Coronary artery (tissue), 2 donors: ENCODE data around the gene DISP3.

Experiments used
- DNase-seq: peaks from one replicate; pipeline ENCODE4 v3.0.0-alpha.2; 2017; ENCODE audit warnings: low spot score
- H3K27ac ChIP-seq, 2 donors: fragments of 200-600 bp; sonication (generic); one replicate each; pipeline ENCODE4 v1.5.1; 2016 to 2019
- H3K4me3 ChIP-seq: fragments of 200-600 bp; sonication (generic); 2 replicates; pipeline ENCODE4 v1.5.1; 2016; ENCODE audit warnings: mild to moderate bottlenecking, moderate library complexity
- CTCF ChIP-seq: fragments of 200-600 bp; sonication (generic); IDR thresholded peaks from one replicate; pipeline ENCODE4 v1.5.1; 2019; ENCODE audit warnings: antibody characterized with exemption

DISP3 gene

GRCh38 chr1:11461531-11462137 lies 17.3 kb upstream of the DISP3 start:
- DNase-seq, result no peak
- H3K4me3 ChIP-seq, result no peak overlapping the region
- no peak overlapping the region for H3K27ac ChIP-seq
- no peak for TF ChIP-seq CTCF

DNA sequence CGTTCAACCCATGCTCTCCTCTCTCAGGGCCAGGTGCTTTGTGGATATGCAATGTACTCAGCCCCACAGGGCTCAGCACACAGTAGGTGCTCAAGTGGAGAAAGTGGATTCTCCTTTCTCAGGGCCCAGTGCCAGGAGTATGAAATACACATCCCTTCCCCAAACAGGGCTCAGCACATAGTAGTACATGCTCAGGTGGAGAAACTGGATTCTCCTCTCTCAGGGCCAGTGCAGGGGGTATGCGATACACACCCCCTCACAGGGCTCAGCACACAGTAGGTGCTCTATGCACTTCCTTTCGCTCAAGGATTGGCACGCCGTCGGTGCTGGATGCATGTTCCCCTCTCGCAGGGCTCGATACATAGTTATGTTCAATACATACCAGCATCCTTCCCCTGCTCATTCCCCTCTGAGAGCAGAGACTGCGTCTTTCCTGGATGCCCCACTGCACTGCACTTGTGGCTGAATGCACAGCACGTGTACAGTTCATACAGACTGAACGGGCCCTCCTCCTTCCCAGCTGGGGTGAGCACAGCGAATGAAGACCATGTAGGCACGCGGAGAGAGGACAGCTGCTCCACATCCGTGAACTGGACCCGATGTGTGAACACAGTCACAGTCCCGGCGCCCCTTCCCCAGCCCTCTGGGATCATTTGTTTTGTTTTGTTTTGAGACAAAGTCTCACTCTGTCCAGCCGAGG lies 16.6 kb upstream of the DISP3 start:
- no peak for DNase-seq
- H3K4me3 ChIP-seq, result no peak overlapping the region
- TF ChIP-seq CTCF, result no peak
- no peak overlapping the region for H3K27ac ChIP-seq

DNA sequence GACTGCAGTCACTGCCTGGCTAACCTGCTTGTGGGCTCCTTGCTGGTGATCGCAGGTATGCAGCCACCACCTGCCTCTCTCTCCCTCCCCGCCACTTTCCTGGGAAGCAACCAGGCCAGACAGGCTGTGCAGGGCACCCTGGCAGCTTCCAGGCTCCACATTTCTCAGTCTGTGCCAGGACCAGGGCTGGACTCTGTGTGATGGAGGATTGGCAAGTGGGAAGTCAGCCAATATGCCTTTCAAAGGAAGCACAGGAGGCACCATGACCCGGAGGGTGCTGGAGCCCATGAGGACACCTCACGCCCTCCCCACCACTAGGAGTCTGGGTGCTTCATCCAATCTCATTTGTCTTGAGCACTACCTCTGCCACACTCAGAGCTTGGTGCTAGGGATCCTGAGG lies 15.8 kb upstream of the DISP3 start:
- Histone ChIP-seq H3K4me3 (no peak overlapping the region), H3K27ac (no peak overlapping the region)
- no peak for TF ChIP-seq CTCF
- DNase-seq, result no peak

DNA sequence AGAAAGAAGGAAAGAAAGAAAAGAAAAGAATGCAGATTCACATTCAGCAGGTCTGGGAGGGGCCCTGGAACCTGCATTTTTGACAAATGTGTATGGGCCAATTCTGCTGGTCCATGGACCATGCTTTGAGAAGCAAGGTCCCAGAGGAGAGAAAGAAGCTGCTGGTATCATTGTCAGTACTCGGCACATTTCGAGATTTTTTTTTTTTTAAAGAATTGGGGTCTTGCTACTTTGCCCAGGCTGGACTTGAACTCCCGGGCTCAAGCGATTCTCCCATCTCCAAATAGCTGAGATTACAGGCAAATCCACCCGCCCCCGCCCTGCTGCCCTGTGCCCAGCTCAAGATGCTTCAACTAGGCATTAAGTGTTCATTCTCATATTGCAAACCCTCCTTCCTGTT lies 13.6 kb upstream of the DISP3 start:
- DNase-seq, result no peak
- no peak for TF ChIP-seq CTCF
- Histone ChIP-seq H3K27ac (no peak overlapping the region), H3K4me3 (no peak overlapping the region)

- DNase-seq, result no peak
- Histone ChIP-seq H3K4me3 (no peak overlapping the region), H3K27ac (no peak overlapping the region)
- no peak for TF ChIP-seq CTCF
Measured at GRCh38 chr1:11466416-11466815, 12.5 kb upstream of the DISP3 start.

DNA sequence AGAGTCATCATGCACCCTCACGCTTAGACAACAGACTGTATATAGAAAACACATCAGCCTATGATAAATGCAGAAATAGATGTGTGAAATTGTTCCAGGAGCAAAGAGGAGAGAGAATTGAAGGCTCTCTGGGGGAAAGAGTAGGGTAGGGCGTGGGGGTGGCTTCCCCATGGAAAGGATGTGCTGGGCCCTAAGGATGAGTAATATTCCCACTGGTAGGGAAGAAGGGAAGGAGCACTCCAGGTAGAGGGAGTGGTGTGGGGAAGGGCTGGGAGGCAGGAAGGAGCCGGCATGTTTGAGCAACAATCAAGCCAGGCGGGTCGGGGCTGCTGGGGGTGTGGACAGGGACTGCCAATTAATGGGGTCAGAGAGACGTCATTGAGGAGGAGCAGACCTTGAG lies 10.1 kb upstream of the DISP3 start:
- TF ChIP-seq CTCF, result no peak
- H3K4me3 ChIP-seq, result no peak overlapping the region
- H3K27ac ChIP-seq, result no peak overlapping the region
- DNase-seq, result no peak

DNA sequence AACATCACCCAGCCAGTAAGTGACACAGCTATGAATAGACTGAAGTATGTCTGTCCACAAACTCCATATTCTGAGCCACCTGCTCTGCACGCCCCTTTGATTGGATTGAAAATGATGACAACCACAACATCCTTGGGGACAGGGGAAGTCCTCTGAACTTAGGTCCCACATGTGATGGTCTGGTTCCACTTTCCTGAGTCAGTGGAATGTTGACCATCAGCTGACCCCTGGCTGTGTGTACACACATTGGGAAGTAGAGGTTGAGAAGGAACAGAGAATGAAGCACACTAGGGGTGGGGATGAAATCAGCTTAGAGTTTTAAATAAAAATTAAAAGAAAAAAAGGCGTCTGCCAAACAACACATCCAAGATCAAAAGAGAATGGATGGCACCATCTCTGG lies 8.0 kb upstream of the DISP3 start:
- DNase-seq, result no peak
- no peak overlapping the region for H3K27ac ChIP-seq
- no peak overlapping the region for H3K4me3 ChIP-seq
- no peak for TF ChIP-seq CTCF
